HepG2 (cell line): ENCODE results near the gene LDLRAD3. TPM values are rescaled to one million over a fixed set of nuclear protein-coding genes. Genes with fewer than 3 reads are reported as not detected.

ENCODE experiments used
- ATAC-seq: fragments of 200-7000 bp; cut with Tn5 transposase; 3 replicates; pipeline ENCODE4 v1.9.1; 2020; ENCODE audit warnings: mild to moderate bottlenecking, moderate library complexity
- BruUV-seq: library from RNA; stranded (reverse); fragments of 400-500 nt; replicated peaks from 2 replicates; lab custom pipeline; 2021; lab: Mats Ljungman, UMichigan
- CTCF ChIA-PET: fragments of 300-600 bp; formaldehyde crosslinking; extraction: SDS; loops from one replicate; lab custom pipeline; 2021; ENCODE audit warnings: low total read pairs, inconsistent platforms, low intra/inter-chr PET ratio; lab: Yijun Ruan, JAX
- POLR2A ChIA-PET: fragments of 350-600 bp; sonication (Branson Sonifier 250); formaldehyde crosslinking; loops from one replicate; lab custom pipeline; 2020; ENCODE audit warnings: antibody characterized with exemption, inconsistent platforms; lab: Yijun Ruan, JAX
- DNase-seq: peaks from one replicate; pipeline ENCODE4 v3.0.0-alpha.2; 2015; ENCODE audit warnings: low spot score
- FAIRE-seq: peaks from 3 replicates; lab custom pipeline; 2011; peaks lifted over from hg19 to GRCh38; lab: Jason Lieb, UNC
- H2AFZ ChIP-seq: one replicate; pipeline ENCODE4 v1.6.1; 2011; ENCODE audit warnings: low read length, inconsistent platforms
- H3K27ac ChIP-seq: fragments of 300-600 bp; 3 replicates; pipeline ENCODE4 v1.8.0; 2011; ENCODE audit warnings: mixed run types, mild to moderate bottlenecking, mixed read lengths, low read length, inconsistent platforms; ENCODE audit not compliant: insufficient read depth; ENCODE audit errors: extremely low read length
- H3K27me3 ChIP-seq, 2 experiments: fragments of 200-600 bp in 1 of 2; 2 replicates in 1 of 2; 3 replicates in 1 of 2; pipeline versions ENCODE4 v1.6.0 to v1.8.0; 2011; ENCODE audit warnings: low read length in 2 of 2, mild to moderate bottlenecking in 2 of 2, moderate library complexity in 2 of 2, inconsistent platforms in 1 of 2; ENCODE audit not compliant: insufficient read depth in 2 of 2, control insufficient read depth in 1 of 2
- H3K36me3 ChIP-seq, 2 experiments: fragments of 200-600 bp in 1 of 2; replicated peaks in 1 of 2; 2 replicates in 1 of 2; 3 replicates in 1 of 2; pipeline versions ENCODE4 v1.5.1 to v1.8.0; 2011; ENCODE audit warnings: low read length in 2 of 2, inconsistent platforms in 1 of 2; ENCODE audit not compliant: insufficient read depth in 2 of 2, control insufficient read depth in 1 of 2
- H3K4me1 ChIP-seq: 2 replicates; pipeline ENCODE4 v1.5.1; 2012; ENCODE audit warnings: low read length, inconsistent platforms; ENCODE audit not compliant: insufficient read depth
- H3K4me2 ChIP-seq: 2 replicates; pipeline ENCODE4 v1.6.0; 2011; ENCODE audit warnings: low read depth, low read length, inconsistent platforms
- H3K4me3 ChIP-seq, 3 experiments: fragments of 200-600 bp in 1 of 3; sonication (generic), shearing (Covaris generic) in 1 of 3; replicated peaks in 1 of 3; 2 replicates each; pipeline ENCODE4 v1.5.1; 2011 to 2016; ENCODE audit warnings: low read length in 3 of 3, inconsistent platforms in 2 of 3, low read depth in 2 of 3, mild to moderate bottlenecking in 2 of 3, control low read depth in 1 of 3, mixed read lengths in 1 of 3; ENCODE audit not compliant: insufficient read depth in 1 of 3
- H3K79me2 ChIP-seq: one replicate; pipeline ENCODE4 v1.6.1; 2011; ENCODE audit warnings: low read length, inconsistent platforms; ENCODE audit not compliant: insufficient read depth
- H3K9ac ChIP-seq: 2 replicates; pipeline ENCODE4 v1.6.0; 2011; ENCODE audit warnings: mild to moderate bottlenecking, low read depth, low read length, inconsistent platforms; ENCODE audit not compliant: insufficient read depth
- H3K9me3 ChIP-seq: 2 replicates; pipeline ENCODE4 v1.5.1; 2012; ENCODE audit warnings: mild to moderate bottlenecking, low read length
- H4K20me1 ChIP-seq: 2 replicates; pipeline ENCODE4 v1.6.0; 2011; ENCODE audit warnings: inconsistent platforms, mild to moderate bottlenecking, low read length, moderate library complexity; ENCODE audit not compliant: insufficient read depth
- SATB2 ChIP-seq: sonication (generic); formaldehyde crosslinking; IDR thresholded peaks from 2 replicates; pipeline ENCODE4 v1.5.0; 2020; ENCODE audit warnings: missing genetic modification reagents
- SKIL ChIP-seq: sonication (generic); formaldehyde crosslinking; IDR thresholded peaks from 2 replicates; pipeline ENCODE4 v1.8.0; 2022; ENCODE audit warnings: missing genetic modification reagents, mild to moderate bottlenecking, moderate library complexity, borderline replicate concordance
- TRAFD1 ChIP-seq: sonication (generic); formaldehyde crosslinking; IDR thresholded peaks from 2 replicates; pipeline ENCODE4 v1.5.1; 2020; ENCODE audit warnings: missing genetic modification reagents, mild to moderate bottlenecking, borderline replicate concordance
- ZFP62 ChIP-seq: sonication (generic); formaldehyde crosslinking; IDR thresholded peaks from 2 replicates; pipeline ENCODE4 v1.4.0; 2020; ENCODE audit warnings: missing genetic modification reagents
- ZSCAN29 ChIP-seq: sonication (generic); formaldehyde crosslinking; conservative IDR thresholded peaks from 2 replicates; pipeline ENCODE4 v1.4.0; 2020; ENCODE audit warnings: mild to moderate bottlenecking, missing genetic modification reagents
- WGBS: methylation state at CpG from one replicate; pipeline ENCODE4 v1.1.6; 2017; ENCODE audit warnings: low lambda C conversion rate; 5-methylcytosine and 5-hydroxymethylcytosine counted together
- in situ Hi-C: cut with HindIII; loops from 2 replicates; pipeline ENCODE4 v1.10.0; 2017; ENCODE audit warnings: low pct_unique_long_range_greater_than_20kb; ENCODE audit not compliant: extremely low pct_ligation_motif_present
- intact Hi-C: fragments of 100-400 bp; cut with micrococcal nuclease; formaldehyde crosslinking; loops from one replicate; pipeline ENCODE4 v1.10.0; 2022; ENCODE audit not compliant: unreplicated experiment
- polyA plus RNA-seq, 8 experiments: library from polyadenylated mRNA; depleted of rRNA in 3 of 8; stranded (reverse) in 7 of 8; unstranded in 1 of 8; fragments of >200 nt; fragmentation: Illumina TruSeq in 4 of 8; extraction: Trizol in 4 of 8; gene quantifications; 2 replicates each; pipeline versions ENCODE4 v1.2.1 to v1.2.3, GENCODE V29; 2011 to 2016; ENCODE audit warnings: low read depth in 4 of 8, missing spikeins in 1 of 8, mixed read lengths in 1 of 8; ENCODE audit not compliant: insufficient read depth in 1 of 8
- total RNA-seq, 5 experiments: library from RNA; depleted of rRNA; stranded (reverse); fragments of >200 nt; fragmentation: Illumina TruSeq; extraction: Trizol; gene quantifications; 2 replicates each; pipeline ENCODE4 v1.2.3, GENCODE V29; 2016; ENCODE audit warnings: low read depth in 1 of 5
- TF ChIP-seq, protein P1 (sequence below): sonication (generic); formaldehyde crosslinking; conservative IDR thresholded peaks from 2 replicates; pipeline ENCODE4 v1.8.0; 2022; ENCODE audit warnings: missing genetic modification reagents
- TF ChIP-seq, protein P2 (sequence below): sonication (generic); formaldehyde crosslinking; IDR thresholded peaks from 2 replicates; pipeline ENCODE4 v1.4.0; 2020; ENCODE audit warnings: mild to moderate bottlenecking, missing genetic modification reagents

Gene LDLRAD3
- total and polyA plus RNA-seq, 2 of the 13 experiments (the other 11 are each of a cell fraction or from before 2014, with no cell fraction given), result 0.50 to 0.60 TPM

DNA sequence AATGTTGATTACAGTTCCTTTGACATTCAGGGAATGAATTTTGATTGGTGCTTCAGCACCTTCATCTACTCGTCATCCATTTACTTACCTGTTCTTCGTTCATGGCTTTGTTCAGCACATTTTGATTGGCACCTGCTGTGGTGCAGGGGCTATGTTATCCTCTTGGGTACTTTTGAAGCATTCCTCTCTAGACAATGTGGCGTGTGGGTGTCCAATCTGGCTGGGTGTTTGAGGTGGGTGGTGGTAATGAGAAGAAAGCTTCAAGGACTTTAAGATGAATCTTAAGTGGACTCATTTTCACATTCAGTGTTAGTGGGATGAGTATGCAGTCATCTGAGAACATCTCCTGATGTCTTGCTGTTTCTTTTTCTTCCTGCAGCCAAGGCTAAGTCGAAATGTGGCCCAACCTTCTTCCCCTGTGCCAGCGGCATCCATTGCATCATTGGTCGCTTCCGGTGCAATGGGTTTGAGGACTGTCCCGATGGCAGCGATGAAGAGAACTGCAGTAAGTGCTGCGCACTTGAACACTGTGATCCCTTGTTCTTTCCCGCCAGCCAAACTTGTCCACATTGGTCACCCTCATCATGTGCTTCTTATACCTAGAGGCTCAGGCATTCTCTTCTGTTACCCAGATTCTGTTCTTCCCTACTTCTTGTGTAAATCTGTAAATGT lies 137.5 kb downstream of the LDLRAD3 start:
- no peaks in the 10 kb centered on the region for H4K20me1 ChIP-seq
- no peaks in the 10 kb centered on the region for H3K79me2 ChIP-seq
- TF ChIP-seq TRAFD1 (CRISPR knock-in tag) (no peak), ZSCAN29 (CRISPR knock-in tag) (no peak), ZFP62 (CRISPR knock-in tag) (no peak), SKIL (CRISPR knock-in tag) (no peak), SATB2 (CRISPR knock-in tag) (no peak)
- TF ChIP-seq, protein P1, sequence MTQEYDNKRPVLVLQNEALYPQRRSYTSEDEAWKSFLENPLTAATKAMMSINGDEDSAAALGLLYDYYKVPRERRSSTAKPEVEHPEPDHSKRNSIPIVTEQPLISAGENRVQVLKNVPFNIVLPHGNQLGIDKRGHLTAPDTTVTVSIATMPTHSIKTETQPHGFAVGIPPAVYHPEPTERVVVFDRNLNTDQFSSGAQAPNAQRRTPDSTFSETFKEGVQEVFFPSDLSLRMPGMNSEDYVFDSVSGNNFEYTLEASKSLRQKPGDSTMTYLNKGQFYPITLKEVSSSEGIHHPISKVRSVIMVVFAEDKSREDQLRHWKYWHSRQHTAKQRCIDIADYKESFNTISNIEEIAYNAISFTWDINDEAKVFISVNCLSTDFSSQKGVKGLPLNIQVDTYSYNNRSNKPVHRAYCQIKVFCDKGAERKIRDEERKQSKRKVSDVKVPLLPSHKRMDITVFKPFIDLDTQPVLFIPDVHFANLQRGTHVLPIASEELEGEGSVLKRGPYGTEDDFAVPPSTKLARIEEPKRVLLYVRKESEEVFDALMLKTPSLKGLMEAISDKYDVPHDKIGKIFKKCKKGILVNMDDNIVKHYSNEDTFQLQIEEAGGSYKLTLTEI, result no peak
- TF ChIP-seq, protein P2, sequence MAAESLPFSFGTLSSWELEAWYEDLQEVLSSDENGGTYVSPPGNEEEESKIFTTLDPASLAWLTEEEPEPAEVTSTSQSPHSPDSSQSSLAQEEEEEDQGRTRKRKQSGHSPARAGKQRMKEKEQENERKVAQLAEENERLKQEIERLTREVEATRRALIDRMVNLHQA, result no peak
- H3K36me3 ChIP-seq, result no peaks in the 10 kb centered on the region
- no peak overlapping the region for H3K27ac ChIP-seq
- no peak overlapping the region for H3K9ac ChIP-seq
- H2AFZ ChIP-seq, result no peak overlapping the region
- no peaks in the 10 kb centered on the region for H3K9me3 ChIP-seq
- FAIRE-seq (no peak), DNase-seq (no peak), ATAC-seq (no peak)
- no peaks in the 10 kb centered on the region for H3K27me3 ChIP-seq
- in situ Hi-C loops, result no loop called here
- no TSS peak for BruUV-seq
- CTCF ChIA-PET, result no interaction called here
- no peak overlapping the region for H3K4me2 ChIP-seq
- POLR2A ChIA-PET, result no interaction called here
- intact Hi-C loops, result no loop called here
- no peak overlapping the region for H3K4me3 ChIP-seq
- no peaks in the 10 kb centered on the region for H3K4me1 ChIP-seq
- 57% methylated on average over 11 of the region's 11 CpGs for WGBS
